Prostate gland (tissue), 2 donors: ENCODE measurements around the gene MAPKAP1.

ENCODE experiments used
- CTCF ChIP-seq, 4 experiments: fragments of 200-600 bp in 2 of 4; fragments of 450-650 bp in 2 of 4; sonication (generic) in 2 of 4; IDR thresholded peaks; 1 replicate in 3 of 4; 2 replicates in 1 of 4; pipeline ENCODE4 v1.5.1; 2016 to 2019; ENCODE audit warnings: antibody characterized with exemption in 4 of 4, mild to moderate bottlenecking in 2 of 4, moderate library complexity in 2 of 4
- POLR2A ChIP-seq: fragments of 450-650 bp; IDR thresholded peaks from one replicate; pipeline ENCODE4 v1.6.1; 2016; ENCODE audit warnings: antibody characterized with exemption, mild to moderate bottlenecking
- POLR2AphosphoS5 ChIP-seq: sonication (generic); formaldehyde crosslinking; IDR thresholded peaks from one replicate; pipeline ENCODE4 v1.6.1; 2017; ENCODE audit warnings: antibody characterized with exemption

- TF ChIP-seq CTCF (IDR thresholded peaks at IDR 0.05) (no peak), POLR2A (no peak), POLR2AphosphoS5 (no peak)
Measured at GRCh38 chr9:125609744-125610143, 97.3 kb downstream of the MAPKAP1 start.
